Right hindlimb (tissue), 1 donor: ENCODE data around the gene ALOX15.
A peak's percentile ranks its signal among the peaks of the same experiment; 100 is the strongest.
"Not testable (repeated sequence)": the region's sequence is repeated elsewhere in the genome, so short reads cannot be mapped to it uniquely, and the experiment has no call there.

ENCODE experiments used
- DNase-seq: peaks from one replicate; pipeline ENCODE4 v3.0.0-alpha.2; 2018

Gene ALOX15

GRCh38 chr17:4645642-4646041 is 4.2 kb upstream of the ALOX15 start:
- no peak for DNase-seq

- no peak for DNase-seq
These were observed 2.2 kb upstream of the ALOX15 start for GRCh38 chr17:4643676-4644075.

- no peak for DNase-seq
These were observed 808 bp upstream of the ALOX15 start for GRCh38 chr17:4642286-4642685.

GRCh38 chr17:4640569-4641188 is 799 bp downstream of the ALOX15 start:
- DNase-seq: not testable (repeated sequence)

- DNase-seq: not testable (repeated sequence)
These were observed 2.0 kb downstream of the ALOX15 start for GRCh38 chr17:4639301-4640059.

- DNase-seq: not testable (repeated sequence)
These were observed 2.7 kb downstream of the ALOX15 start for GRCh38 chr17:4638766-4639165.

GRCh38 chr17:4636474-4637100 is 4.9 kb downstream of the ALOX15 start:
- DNase-seq: no peak

GRCh38 chr17:4635823-4636375 is 5.6 kb downstream of the ALOX15 start:
- DNase-seq: no peak

- no peak for DNase-seq
These were observed 6.5 kb downstream of the ALOX15 start for GRCh38 chr17:4634976-4635375.

GRCh38 chr17:4633643-4634042 is 7.8 kb downstream of the ALOX15 start:
- no peak for DNase-seq

GRCh38 chr17:4632581-4632920 is 8.9 kb downstream of the ALOX15 start:
- no peak for DNase-seq

- no peak for DNase-seq
These were observed 9.5 kb downstream of the ALOX15 start for GRCh38 chr17:4631836-4632580.

GRCh38 chr17:4631431-4631830 is 10.0 kb downstream of the ALOX15 start:
- no peak for DNase-seq

GRCh38 chr17:4626734-4627256 is 14.7 kb downstream of the ALOX15 start:
- DNase-seq: no peak

- DNase-seq: peak; percentile 62
These were observed 16.3 kb downstream of the ALOX15 start for GRCh38 chr17:4625181-4625617.

GRCh38 chr17:4624451-4624911 is 17.0 kb downstream of the ALOX15 start:
- DNase-seq: not testable (repeated sequence)

GRCh38 chr17:4623249-4623648 is 18.2 kb downstream of the ALOX15 start:
- DNase-seq: no peak

GRCh38 chr17:4622375-4622774 is 19.1 kb downstream of the ALOX15 start:
- no peak for DNase-seq

- no peak for DNase-seq
These were observed 20.9 kb downstream of the ALOX15 start for GRCh38 chr17:4620531-4621101.

GRCh38 chr17:4617590-4618351 is 23.7 kb downstream of the ALOX15 start:
- no peak for DNase-seq

GRCh38 chr17:4617090-4617489 is 24.4 kb downstream of the ALOX15 start:
- no peak for DNase-seq

- DNase-seq: no peak
These were observed 25.0 kb downstream of the ALOX15 start for GRCh38 chr17:4616476-4616875.
